Iris pigment epithelial cell (primary cell): ENCODE measurements around the gene UBL5.
A peak's percentile ranks its signal among the peaks of the same experiment; 100 is the strongest.
"Not testable (repeated sequence)": the region's sequence is repeated elsewhere in the genome, so short reads cannot be mapped to it uniquely, and the experiment has no call there.

Source experiments
- DNase-seq: peaks from one replicate; pipeline ENCODE4 v3.0.0-alpha.2; 2011; ENCODE audit warnings: low read depth

UBL5 gene

GRCh38 chr19:9818175-9818733 is 9.5 kb upstream of the UBL5 start:
- DNase-seq = no peak

- peak; percentile 100 for DNase-seq
Measured at GRCh38 chr19:9818734-9819595, 8.8 kb upstream of the UBL5 start, which contains the start of gene FBXL12. Gene FBXL12 (minus strand): TSS chr19:9819079. CDS start chr19:9818813, 266 bp downstream.

- no peak for DNase-seq
Measured at GRCh38 chr19:9819596-9819909, 8.2 kb upstream of the UBL5 start.

- DNase-seq = not testable (repeated sequence)
Measured at GRCh38 chr19:9820034-9820433, 7.7 kb upstream of the UBL5 start.

- no peak for DNase-seq
Measured at GRCh38 chr19:9823816-9824215, 3.9 kb upstream of the UBL5 start.

GRCh38 chr19:9828551-9829063 is 889 bp downstream of the UBL5 start:
- DNase-seq = no peak

- no peak for DNase-seq
Measured at GRCh38 chr19:9834307-9834725, 6.6 kb downstream of the UBL5 start.

GRCh38 chr19:9834726-9835506 is 7.2 kb downstream of the UBL5 start, which contains the start of gene PIN1:
Gene PIN1 (plus strand): TSS chr19:9835318. CDS start chr19:9835345, 27 bp downstream.
- peak; percentile 98 for DNase-seq

GRCh38 chr19:9835507-9835949 is 7.8 kb downstream of the UBL5 start:
- no peak for DNase-seq

GRCh38 chr19:9836021-9836420 is 8.3 kb downstream of the UBL5 start:
- peak; percentile 59 for DNase-seq

GRCh38 chr19:9838324-9838723 is 10.6 kb downstream of the UBL5 start:
- DNase-seq = no peak

GRCh38 chr19:9839415-9839814 is 11.7 kb downstream of the UBL5 start:
- peak; percentile 59 for DNase-seq

GRCh38 chr19:9842834-9843625 is 15.3 kb downstream of the UBL5 start:
- DNase-seq = no peak

GRCh38 chr19:9843626-9844273 is 16.0 kb downstream of the UBL5 start:
- DNase-seq = not testable (repeated sequence)

GRCh38 chr19:9847087-9847671 is 19.5 kb downstream of the UBL5 start:
- peak; percentile 94 for DNase-seq

- DNase-seq = no peak
Measured at GRCh38 chr19:9848060-9848459, 20.3 kb downstream of the UBL5 start.

- no peak for DNase-seq
Measured at GRCh38 chr19:9848762-9849161, 21.0 kb downstream of the UBL5 start.

- no peak for DNase-seq
Measured at GRCh38 chr19:9849791-9850190, 22.1 kb downstream of the UBL5 start.

GRCh38 chr19:9850235-9850959 is 22.7 kb downstream of the UBL5 start:
- DNase-seq = no peak

- no peak for DNase-seq
Measured at GRCh38 chr19:9854282-9854846, 26.6 kb downstream of the UBL5 start.
